Kidney tubule cell (primary cell): ENCODE data around the gene FAM219A.

Experiments used
- DNase-seq: peaks from one replicate; pipeline ENCODE4 v3.0.0-alpha.2; 2018; ENCODE audit warnings: low spot score

FAM219A gene

GRCh38 chr9:34349324-34349723 lies 109.0 kb downstream of the FAM219A start:
- DNase-seq: no peak
